T-helper 1 cell treated with Interleukin-12 subunit alpha and Interleukin-12 subunit beta and Interleukin-4 antibody, amounts not matched to agents 30 μg/mL and 1 μg/mL, for 36 hours (primary cell): ENCODE measurements around the gene FGF19.
"Not testable (repeated sequence)": the region's sequence is repeated elsewhere in the genome, so short reads cannot be mapped to it uniquely, and the experiment has no call there.

Experiments
- H3K27ac Mint-ChIP-seq: one replicate; pipeline ENCODE4 v1.8.0; 2021; ENCODE audit warnings: mild to moderate bottlenecking, mixed read lengths
- H3K27me3 Mint-ChIP-seq: one replicate; pipeline ENCODE4 v1.8.0; 2021; ENCODE audit warnings: low read depth, mixed read lengths
- H3K36me3 Mint-ChIP-seq: one replicate; pipeline ENCODE4 v1.8.0; 2021; ENCODE audit warnings: low read depth, mixed read lengths
- H3K4me1 Mint-ChIP-seq: one replicate; pipeline ENCODE4 v1.8.0; 2021; ENCODE audit warnings: low read depth, mixed read lengths
- H3K4me3 Mint-ChIP-seq: one replicate; pipeline ENCODE4 v1.8.0; 2021; ENCODE audit warnings: mild to moderate bottlenecking, moderate library complexity, mixed read lengths
- H3K9me3 Mint-ChIP-seq: one replicate; pipeline ENCODE4 v1.8.0; 2021; ENCODE audit warnings: mixed read lengths

Gene FGF19

DNA sequence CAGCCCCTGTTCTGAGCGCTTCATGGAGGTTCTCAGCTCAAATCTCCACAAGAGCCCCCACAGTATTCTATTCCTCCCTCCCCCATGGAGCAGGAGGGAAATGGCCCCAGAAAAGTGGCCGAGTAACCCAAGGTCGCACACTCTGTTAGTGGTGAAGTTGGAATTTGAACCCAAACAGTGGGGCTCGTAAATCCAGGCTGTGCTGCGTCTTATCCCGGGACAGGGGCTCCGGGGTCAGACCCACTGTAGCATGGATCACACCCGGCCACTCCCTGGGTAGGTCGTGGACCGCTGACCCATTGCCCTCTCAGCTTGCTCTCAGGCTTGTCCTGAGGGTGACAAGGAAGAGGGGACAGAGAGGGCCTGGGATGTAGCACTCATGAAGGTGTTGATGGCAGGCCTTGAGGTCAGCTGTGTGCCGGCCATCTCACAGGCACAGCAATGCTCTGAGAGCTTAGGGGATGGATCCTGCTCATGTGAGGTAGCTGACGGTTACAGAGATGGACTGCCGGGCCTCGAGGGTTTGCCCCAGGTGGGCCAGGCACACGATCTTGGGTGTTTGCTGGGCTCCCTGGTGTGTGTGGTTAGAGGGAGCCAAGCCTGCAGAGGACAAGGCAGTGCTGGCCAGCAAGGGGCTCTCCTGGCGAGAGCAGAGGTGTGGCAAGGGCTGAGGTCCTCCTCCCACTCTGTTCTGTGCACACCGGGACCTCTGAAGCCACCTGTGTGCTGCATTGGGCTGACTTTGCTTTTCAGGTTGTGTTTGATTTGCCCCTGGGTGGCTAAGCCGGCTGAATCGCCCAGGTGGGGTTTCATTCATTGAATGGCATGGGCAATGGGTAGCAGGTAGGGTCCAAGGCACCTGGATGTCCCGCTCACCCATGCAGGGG lies 2.3 kb upstream of the FGF19 start:
- H3K9me3 Mint-ChIP-seq = no peaks in the 10 kb centered on the region
- no peaks in the 10 kb centered on the region for H3K36me3 Mint-ChIP-seq
- peaks cover 4% of the 10 kb centered on the region for H3K4me1 Mint-ChIP-seq
- H3K4me3 Mint-ChIP-seq = no peak overlapping the region
- H3K27me3 Mint-ChIP-seq = peaks cover 52% of the 10 kb centered on the region
- H3K27ac Mint-ChIP-seq = no peak overlapping the region

DNA sequence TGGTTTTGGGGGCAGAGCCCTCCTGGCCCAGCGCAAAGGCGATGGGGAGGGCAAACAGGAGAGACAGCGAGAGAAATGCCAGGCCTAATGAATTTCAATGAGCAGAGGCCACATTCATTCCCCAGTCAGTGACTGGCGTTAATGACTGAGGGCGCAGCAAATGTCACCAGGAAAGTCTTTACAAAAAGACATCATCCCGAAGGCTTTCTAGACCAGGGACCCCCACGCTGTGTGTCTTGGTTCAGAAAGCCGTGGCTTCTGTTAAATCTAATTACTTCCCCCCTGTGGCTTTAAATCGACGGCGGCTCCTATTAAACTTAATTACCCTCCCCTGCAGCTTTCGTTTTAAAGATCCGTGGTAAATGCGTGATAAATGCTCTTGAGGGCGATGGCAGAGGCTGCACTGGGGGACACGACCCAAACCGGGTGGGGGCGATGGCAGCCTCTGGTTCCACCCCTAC lies 1.6 kb upstream of the FGF19 start:
- H3K27ac Mint-ChIP-seq = no peak overlapping the region
- no peaks in the 10 kb centered on the region for H3K9me3 Mint-ChIP-seq
- H3K4me1 Mint-ChIP-seq = peaks cover 4% of the 10 kb centered on the region
- no peaks in the 10 kb centered on the region for H3K36me3 Mint-ChIP-seq
- peaks cover 56% of the 10 kb centered on the region for H3K27me3 Mint-ChIP-seq
- H3K4me3 Mint-ChIP-seq = no peak overlapping the region

DNA sequence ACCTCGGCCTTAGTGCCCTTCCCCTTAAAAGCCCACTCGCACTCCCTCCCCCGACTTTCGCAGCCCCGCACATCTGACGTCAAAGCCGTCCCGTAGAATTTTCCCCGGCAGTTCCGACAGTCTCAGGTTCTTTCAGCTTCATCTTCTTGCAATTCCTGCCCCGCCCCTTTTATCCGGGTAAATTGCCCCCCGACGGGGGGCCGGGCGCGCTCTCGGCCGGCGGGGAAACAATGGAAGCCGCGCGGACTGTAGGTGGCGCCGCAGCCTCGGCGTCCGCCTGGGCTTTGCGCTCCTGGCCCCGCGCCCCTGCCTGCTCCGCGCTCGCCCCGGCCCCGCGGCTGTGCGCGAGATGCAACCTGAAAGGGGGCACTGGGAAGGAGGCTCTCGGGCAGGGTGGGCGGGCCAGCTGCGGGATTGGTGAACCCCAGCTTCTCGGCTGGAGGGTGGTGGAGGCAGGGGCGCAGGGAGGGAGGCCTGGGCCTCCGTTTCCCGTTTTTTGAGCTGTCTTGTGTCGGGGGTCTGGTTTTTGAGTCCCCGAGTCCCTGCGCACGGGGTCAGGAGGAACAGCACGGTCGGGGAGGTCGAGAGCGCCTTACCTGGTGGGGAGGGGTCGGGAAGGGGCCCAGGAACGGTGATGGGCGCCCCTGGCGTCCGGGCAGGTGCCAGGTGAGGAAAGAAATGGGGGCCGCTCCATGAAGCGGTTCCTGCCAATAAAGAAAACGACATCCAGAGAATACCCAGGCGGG lies 859 bp upstream of the FGF19 start:
- H3K9me3 Mint-ChIP-seq = no peaks in the 10 kb centered on the region
- no peak overlapping the region for H3K4me3 Mint-ChIP-seq
- no peaks in the 10 kb centered on the region for H3K36me3 Mint-ChIP-seq
- H3K27me3 Mint-ChIP-seq = peaks cover 58% of the 10 kb centered on the region
- peaks cover 4% of the 10 kb centered on the region for H3K4me1 Mint-ChIP-seq
- H3K27ac Mint-ChIP-seq = no peak overlapping the region

DNA sequence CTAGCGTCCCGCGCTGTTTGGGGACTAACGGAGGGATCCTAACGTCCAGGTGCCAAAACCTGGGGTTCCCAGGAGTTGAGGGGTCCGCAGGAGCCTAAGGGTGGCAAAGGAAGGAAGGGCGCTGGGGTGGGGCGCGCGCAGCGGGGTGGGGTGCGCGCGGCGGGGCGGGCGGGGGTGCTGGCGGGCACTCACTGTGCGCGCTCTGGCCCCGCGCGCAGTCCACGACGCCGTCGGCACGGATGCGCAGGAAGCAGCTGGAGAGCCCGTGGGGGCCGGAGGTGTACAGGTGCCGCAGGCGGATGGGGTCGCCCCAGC lies 412 bp downstream of the FGF19 start:
- Mint-ChIP-seq H3K9me3 (no peaks in the 10 kb centered on the region), H3K27ac (no peak overlapping the region), H3K27me3 (peaks cover 58% of the 10 kb centered on the region), H3K36me3 (no peaks in the 10 kb centered on the region), H3K4me3 (no peak overlapping the region), H3K4me1 (peaks cover 4% of the 10 kb centered on the region)

DNA sequence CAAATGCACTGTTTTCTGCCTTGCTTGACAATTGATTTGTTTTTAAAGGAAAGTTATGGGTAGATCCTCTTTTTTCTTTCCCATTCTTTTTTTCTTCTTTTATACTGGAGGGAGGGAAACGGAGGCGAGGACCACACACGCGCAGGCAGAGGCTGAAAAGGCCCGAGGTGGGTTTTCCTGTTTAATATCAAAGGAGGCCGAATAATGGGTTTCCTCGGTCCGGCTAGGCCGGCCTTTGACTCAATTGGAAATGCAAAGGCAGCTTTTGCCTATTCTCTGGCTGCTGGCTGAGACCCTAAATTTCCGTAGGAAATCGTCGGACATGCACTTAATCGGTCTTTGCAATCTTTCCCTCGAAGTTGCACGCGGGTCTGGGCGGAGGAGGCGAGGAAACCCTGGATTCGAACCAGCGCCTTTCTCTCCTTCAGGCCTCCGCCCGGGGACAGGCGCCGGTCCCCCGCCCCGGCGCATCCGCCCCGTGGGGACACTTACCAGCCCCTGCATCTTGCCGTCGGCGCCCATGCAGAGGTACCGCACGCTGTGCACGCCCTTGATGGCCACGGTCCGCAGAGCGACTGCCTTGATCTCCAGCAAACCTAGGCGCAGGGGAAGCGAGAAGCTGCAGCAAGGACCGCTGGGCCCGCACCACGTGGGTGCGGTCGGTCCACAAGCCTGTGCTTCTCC lies 911 bp downstream of the FGF19 start:
- no peak overlapping the region for H3K27ac Mint-ChIP-seq
- H3K27me3 Mint-ChIP-seq = peaks cover 58% of the 10 kb centered on the region
- H3K4me3 Mint-ChIP-seq = no peak overlapping the region

DNA sequence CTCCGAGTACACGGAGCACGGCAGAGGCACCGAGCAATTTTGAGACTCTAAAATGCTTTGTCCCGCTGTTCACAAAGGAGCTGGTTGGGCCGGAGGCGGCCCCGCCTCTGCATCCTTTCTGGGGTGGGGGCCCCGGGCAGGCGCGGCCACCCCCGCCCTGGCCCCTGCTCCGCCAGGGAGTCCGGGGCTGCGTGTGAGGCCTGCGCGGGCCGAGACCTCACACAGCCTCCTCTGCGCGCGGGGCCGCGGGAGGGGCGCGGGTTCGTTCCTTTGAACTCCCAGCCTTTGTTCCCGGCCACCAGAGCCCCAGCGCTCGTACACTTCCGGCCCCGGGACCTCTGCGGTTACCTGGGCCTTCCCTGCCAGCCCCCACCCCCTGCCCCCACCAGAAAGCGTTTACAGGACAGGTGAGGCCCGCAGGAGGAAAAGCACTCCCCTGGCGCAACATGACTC lies 1.6 kb downstream of the FGF19 start:
- Mint-ChIP-seq H3K4me1 (peaks cover 4% of the 10 kb centered on the region), H3K27ac (no peak overlapping the region), H3K27me3 (peaks cover 53% of the 10 kb centered on the region)

More for the DNA sequence above, 911 bp downstream of the FGF19 start:
- Mint-ChIP-seq H3K9me3 (no peaks in the 10 kb centered on the region), H3K36me3 (no peaks in the 10 kb centered on the region), H3K4me1 (peaks cover 4% of the 10 kb centered on the region)

DNA sequence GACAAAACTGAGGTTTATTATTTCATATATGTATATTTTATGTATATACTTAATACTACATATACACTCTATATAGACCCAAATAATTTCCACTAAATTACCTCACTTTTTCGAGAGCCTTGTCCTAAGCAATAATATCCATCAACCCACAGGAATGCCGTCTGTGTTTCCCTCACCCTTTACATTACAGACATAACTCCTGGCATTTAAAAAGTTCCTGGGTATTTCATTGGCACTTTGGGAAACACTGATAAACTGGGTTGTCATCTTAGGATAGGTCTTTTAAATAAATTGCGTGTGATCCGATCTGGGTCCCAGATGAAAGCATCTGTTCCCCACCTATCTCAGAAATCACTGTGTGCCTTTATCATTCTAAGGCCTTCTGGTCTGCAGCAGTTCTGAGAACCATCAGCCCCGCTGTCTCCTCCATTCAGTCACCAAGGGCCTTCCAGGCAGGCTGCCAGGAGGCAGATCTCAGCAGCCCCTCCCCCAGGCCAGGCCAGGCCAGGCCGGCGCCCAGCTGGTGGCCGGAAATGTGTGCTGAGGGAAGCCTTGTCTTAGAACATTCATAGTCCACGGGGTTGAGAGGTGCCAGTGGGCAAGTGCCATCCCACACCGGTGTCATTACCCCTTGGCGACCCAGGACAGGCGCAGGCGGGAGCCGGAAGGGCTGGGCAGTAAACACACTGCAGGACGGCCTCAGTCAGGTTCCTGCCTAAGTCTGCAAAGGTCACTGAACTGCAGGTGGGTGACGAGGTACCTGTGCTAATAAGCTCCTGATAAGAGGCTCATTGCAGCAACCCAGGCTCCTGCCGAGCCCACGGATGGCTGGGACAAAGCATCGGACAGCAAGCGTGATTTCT lies 3.3 kb downstream of the FGF19 start:
- peaks cover 2% of the 10 kb centered on the region for H3K4me1 Mint-ChIP-seq
- no peaks in the 10 kb centered on the region for H3K36me3 Mint-ChIP-seq
- H3K9me3 Mint-ChIP-seq = no peaks in the 10 kb centered on the region
- no peak overlapping the region for H3K27ac Mint-ChIP-seq
- H3K4me3 Mint-ChIP-seq = no peak overlapping the region
- peaks cover 38% of the 10 kb centered on the region for H3K27me3 Mint-ChIP-seq

More for the DNA sequence above, 1.6 kb downstream of the FGF19 start:
- no peaks in the 10 kb centered on the region for H3K36me3 Mint-ChIP-seq
- no peak overlapping the region for H3K4me3 Mint-ChIP-seq
- no peaks in the 10 kb centered on the region for H3K9me3 Mint-ChIP-seq

DNA sequence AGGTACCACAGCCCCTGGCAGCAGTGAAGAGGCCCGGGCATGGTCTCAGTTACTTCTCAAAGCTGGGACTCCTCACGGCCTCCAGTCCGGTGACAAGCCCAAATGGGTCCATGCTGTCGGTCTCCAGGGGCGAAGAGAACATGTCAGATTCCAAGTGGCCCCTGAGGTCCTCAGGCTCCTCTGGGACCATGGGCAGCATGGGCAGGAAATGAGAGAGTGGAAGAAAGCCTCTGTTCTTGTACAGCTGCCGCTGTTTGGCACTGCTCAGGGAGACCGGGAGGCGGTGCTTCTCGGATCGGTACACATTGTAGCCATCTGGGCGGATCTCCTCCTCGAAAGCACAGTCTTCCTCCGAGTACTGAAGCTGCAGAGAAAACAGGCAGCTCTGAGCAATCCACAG lies 4.6 kb downstream of the FGF19 start:
- no peak overlapping the region for H3K4me3 Mint-ChIP-seq
- H3K36me3 Mint-ChIP-seq = no peaks in the 10 kb centered on the region
- no peaks in the 10 kb centered on the region for H3K9me3 Mint-ChIP-seq
- H3K27me3 Mint-ChIP-seq = peaks cover 32% of the 10 kb centered on the region
- H3K27ac Mint-ChIP-seq = no peak overlapping the region
- H3K4me1 Mint-ChIP-seq = no peaks in the 10 kb centered on the region

DNA sequence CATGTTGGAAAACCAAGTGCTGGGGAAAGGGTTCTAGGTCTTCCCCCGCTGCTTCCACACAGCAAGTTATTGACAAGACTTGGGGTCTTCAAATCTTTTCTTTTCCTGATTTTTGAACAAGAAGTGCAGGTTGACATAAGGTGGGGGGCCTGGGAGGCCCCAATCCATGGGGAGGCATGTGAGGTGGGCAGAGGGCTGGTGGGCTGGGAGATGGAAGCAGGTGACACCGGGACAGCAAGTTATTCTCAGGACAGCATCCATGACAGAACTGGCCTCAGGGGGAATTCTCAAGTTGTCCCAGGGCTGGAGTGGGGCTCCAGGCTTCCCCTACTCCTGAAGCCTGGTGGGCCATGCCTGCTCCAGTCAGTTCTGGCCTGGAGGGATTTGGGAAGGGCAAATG lies 5.5 kb downstream of the FGF19 start:
- Mint-ChIP-seq H3K9me3 (no peaks in the 10 kb centered on the region), H3K27me3 (peaks cover 30% of the 10 kb centered on the region), H3K4me1 (no peaks in the 10 kb centered on the region), H3K36me3 (no peaks in the 10 kb centered on the region), H3K4me3 (no peak overlapping the region), H3K27ac (no peak overlapping the region)

DNA sequence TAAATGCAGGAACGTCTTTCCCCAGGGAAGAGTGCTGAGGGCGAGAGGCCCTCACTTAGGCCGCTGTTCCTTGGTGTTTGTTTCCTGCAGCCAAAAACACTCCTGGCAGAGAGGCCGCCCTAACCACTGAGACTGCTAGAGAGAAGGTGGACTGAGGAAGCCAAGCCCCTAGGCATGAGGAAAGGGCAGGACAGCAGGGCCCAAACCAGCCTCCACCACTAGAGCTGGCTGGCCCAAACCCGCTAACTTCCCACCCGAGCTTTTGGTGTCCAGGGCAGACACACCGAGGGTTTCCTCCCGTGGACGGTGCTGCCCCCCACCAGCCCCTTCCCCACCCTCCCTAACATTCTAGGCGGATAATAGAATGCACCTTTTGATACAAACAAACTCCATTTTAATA lies 6.0 kb downstream of the FGF19 start:
- no peak overlapping the region for H3K4me3 Mint-ChIP-seq
- no peaks in the 10 kb centered on the region for H3K36me3 Mint-ChIP-seq
- no peak overlapping the region for H3K27ac Mint-ChIP-seq
- H3K27me3 Mint-ChIP-seq = peaks cover 25% of the 10 kb centered on the region
- H3K9me3 Mint-ChIP-seq = no peaks in the 10 kb centered on the region
- H3K4me1 Mint-ChIP-seq = no peaks in the 10 kb centered on the region

DNA sequence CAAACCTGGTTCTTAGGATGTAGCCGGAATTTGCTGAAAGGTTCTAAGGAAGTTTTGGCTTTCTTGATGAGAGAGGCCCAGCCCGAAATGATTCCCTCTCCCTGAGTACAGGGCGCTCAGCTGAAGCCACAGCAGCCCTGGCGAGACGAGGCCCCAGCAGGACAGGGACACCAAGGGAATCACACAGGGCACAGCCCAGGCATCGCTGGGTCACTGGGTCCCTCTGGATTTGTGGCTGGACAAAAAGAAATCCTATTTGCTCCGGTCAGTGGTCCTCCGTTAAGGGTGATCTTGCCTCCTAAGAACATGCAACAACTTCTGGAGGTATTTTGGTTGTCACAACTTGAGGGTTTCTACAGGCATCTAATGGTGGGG lies 6.4 kb downstream of the FGF19 start:
- Mint-ChIP-seq H3K9me3 (no peaks in the 10 kb centered on the region), H3K4me1 (no peaks in the 10 kb centered on the region), H3K36me3 (no peaks in the 10 kb centered on the region), H3K27ac (no peak overlapping the region), H3K4me3 (no peak overlapping the region), H3K27me3 (peaks cover 22% of the 10 kb centered on the region)

DNA sequence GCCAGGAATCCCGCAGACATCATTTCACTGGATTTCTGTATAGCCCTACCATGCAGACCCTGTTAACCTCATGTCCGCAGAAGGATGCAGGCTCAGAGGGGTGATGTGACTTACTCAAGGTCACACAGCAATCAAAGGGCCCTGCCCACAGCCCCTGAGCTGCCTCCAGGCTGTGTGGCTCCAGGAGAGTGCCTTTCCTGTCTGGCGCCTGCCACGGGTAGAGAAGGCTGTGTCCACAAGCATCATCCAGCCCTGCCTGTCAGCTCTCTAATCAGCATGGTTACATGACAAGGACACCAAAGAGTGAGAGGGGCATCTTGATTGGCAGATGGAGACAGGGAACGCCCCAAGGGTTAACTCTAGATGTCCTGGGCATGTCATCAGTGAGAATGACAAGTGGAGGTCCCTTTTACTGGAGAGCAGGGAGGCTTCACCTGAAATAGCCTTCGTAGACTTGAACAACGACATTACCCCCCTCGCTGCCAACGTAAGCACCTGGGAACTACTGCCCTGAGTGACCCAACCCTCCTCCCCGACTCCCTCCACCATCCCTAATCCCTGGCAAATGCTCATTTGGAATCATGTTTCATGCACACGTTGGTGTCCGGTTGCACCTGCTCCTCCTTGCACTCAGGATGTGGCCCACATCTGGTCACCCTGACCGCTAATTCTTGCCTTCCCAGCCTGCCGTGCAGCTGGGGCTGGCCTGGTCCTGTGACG lies 6.9 kb downstream of the FGF19 start:
- no peaks in the 10 kb centered on the region for H3K36me3 Mint-ChIP-seq
- no peak overlapping the region for H3K27ac Mint-ChIP-seq
- no peaks in the 10 kb centered on the region for H3K9me3 Mint-ChIP-seq
- peaks cover 25% of the 10 kb centered on the region for H3K27me3 Mint-ChIP-seq
- no peak overlapping the region for H3K4me3 Mint-ChIP-seq
- no peaks in the 10 kb centered on the region for H3K4me1 Mint-ChIP-seq

DNA sequence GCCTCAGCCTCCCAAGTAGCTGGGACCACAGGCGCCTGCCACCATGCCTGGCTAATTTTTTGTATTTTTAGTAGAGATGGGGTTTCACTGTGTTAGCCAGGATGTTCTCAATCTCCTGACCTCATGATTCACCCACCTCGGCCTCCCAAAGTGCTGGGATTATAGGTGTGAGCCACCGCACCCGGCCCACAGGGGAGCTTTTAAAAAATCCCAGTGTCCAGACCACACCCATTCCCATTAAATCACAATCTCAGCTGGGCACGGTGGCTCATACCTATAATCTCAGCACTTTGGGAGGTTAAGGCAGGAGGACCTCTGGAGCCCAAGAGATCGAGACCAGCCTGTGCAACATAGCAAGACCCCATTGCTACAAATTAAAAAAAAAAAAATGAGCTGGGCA lies 7.8 kb downstream of the FGF19 start:
- H3K36me3 Mint-ChIP-seq, H3K9me3 Mint-ChIP-seq, H3K27ac Mint-ChIP-seq, H3K4me1 Mint-ChIP-seq, H3K4me3 Mint-ChIP-seq: not testable (repeated sequence)
- peaks cover 22% of the 10 kb centered on the region for H3K27me3 Mint-ChIP-seq
